ENCODE results near the gene SEC62. TPM values are rescaled to one million over a fixed set of nuclear protein-coding genes. Genes with fewer than 3 reads are reported as not detected.
A peak's percentile ranks its signal among the peaks of the same experiment; 100 is the strongest.

Gene SEC62
- total and polyA plus RNA-seq, 2 experiments from 2014 or later: 39.4 to 185 TPM

DNA sequence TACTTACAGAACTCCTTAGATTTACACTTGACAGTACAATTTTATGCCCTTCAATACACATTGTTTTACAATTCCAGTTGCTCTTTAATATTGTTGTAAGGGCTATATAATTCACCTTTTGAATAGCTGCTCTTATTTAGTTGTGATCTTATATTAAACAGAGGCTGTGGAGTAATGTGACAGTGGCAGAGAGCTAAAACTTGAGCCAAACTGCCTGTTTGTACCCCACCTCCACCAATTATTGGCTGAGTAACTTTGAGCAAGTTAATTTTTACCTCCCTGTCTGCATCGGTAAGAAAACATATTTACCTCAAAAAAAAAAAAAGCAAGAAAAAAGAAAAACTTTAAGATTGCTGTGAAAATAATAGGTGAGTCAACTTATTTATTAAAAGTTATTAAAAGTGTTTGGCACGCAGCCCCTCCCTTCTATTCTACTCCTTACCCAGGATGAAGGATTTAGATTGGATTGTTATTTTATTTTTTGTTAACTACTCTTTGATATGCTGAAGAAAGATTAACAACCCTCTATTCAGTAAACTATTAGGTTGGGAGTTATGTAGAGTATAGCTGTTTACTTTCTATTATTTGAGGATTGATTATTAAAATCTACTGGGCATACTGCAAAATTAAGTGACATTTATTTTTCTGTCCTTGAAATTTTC, 1.7 kb downstream of the SEC62 start:
- DNase-seq: no peak
- peak overlapping the region; percentile 95 for H3K9ac ChIP-seq

DNA sequence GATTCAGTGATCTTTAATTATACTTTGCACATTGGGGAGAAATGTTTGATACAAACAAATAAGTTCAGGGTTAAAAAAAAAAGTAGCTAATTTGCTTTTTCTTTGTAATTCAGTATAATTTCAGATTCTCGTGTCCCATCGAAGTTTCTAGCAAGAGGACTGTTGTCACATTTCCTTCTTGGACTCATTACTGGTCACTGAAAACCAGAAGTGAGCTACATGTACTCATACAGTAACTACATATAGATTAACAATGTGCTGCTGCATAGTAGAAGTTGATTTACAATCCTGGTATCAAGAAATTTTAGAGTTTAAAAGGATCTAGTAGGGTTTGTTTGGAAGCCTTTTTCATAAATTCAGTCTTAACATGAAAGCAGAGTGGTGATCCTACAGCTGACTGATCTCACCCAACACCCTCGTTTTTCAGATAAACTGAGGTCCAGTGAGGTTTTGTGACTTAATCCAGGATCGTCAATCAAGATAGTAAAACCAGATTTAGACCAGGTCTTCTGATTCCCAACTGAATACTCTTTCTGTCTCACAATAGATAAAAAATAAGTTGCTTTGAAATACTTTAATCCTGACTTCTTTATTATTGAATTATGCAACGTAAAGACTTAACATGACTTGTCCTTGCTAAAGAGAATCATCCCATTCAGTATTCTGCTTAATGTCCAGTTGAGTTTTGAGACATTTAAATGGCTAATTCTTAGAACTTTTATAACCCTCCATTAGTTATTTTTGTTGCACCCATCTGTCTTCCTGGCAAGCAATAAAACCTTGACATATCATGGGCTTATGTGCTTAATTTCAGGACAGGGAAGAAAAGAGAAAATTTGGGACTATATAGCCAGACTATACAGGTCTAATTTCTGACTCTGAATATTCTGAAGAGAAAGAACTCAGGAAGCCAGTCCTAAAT, 2.8 kb downstream of the SEC62 start:
- no peak overlapping the region for H3K27ac ChIP-seq
- WGBS, 2 experiments (ENCODE audit: low coverage in 1 of 2, low lambda C conversion rate in 2 of 2, missing lambda C conversion rate in 2 of 2): 35 to 45% methylated on average over 5 of the region's 5 CpGs
- no peaks in the 10 kb centered on the region for H3K9me2 ChIP-seq (ENCODE audit: insufficient read depth)
- H3K4me1 ChIP-seq (ENCODE audit: insufficient read depth): peaks cover 18% of the 10 kb centered on the region
- H2AFZ ChIP-seq: no peak overlapping the region
- DNase-seq: no peak
- no peaks in the 10 kb centered on the region for H3K9me3 ChIP-seq (ENCODE audit: low read depth)
- H3K4me2 ChIP-seq (ENCODE audit: unreplicated experiment): peak overlapping the region; percentile 100
- TF ChIP-seq EZH2 (IDR thresholded peaks at IDR 0.05; ENCODE audit: insufficient read depth, poor library complexity, severe bottlenecking): no peak
- TF ChIP-seq EZH2phosphoT487 (IDR thresholded peaks at IDR 0.05; ENCODE audit: insufficient read depth, low read depth): no peak
- peak overlapping the region; percentile 95 for H3K9ac ChIP-seq
- H3K4me3 ChIP-seq: peak overlapping the region; percentile 92
- H3K36me3 ChIP-seq (ENCODE audit: low read depth): no peaks in the 10 kb centered on the region
- in situ Hi-C loops (cut with MboI): no loop called here
- no peaks in the 10 kb centered on the region for H3K27me3 ChIP-seq (replicated peaks; ENCODE audit: insufficient read depth)
- peaks cover 17% of the 10 kb centered on the region; the same call in 1 of the 2 replicates for H4K20me1 ChIP-seq (ENCODE audit: insufficient read depth)
- H3K79me2 ChIP-seq (ENCODE audit: insufficient read depth): peaks cover 84% of the 10 kb centered on the region
- H3F3A ChIP-seq (ENCODE audit: insufficient read depth): no peaks in the 10 kb centered on the region; the same call in 1 of the 2 replicates

More for the DNA sequence above, 1.7 kb downstream of the SEC62 start:
- TF ChIP-seq EZH2 (IDR thresholded peaks at IDR 0.05; ENCODE audit: insufficient read depth, poor library complexity, severe bottlenecking) (no peak), EZH2phosphoT487 (IDR thresholded peaks at IDR 0.05; ENCODE audit: insufficient read depth, low read depth) (no peak)
- in situ Hi-C loops (cut with MboI): no loop called here
- Histone ChIP-seq H4K20me1 (ENCODE audit: insufficient read depth) (peaks cover 14% of the 10 kb centered on the region; the same call in 1 of the 2 replicates), H3K9me2 (ENCODE audit: insufficient read depth) (no peaks in the 10 kb centered on the region), H3K79me2 (ENCODE audit: insufficient read depth) (peaks cover 73% of the 10 kb centered on the region), H3K4me2 (ENCODE audit: unreplicated experiment) (peak overlapping the region; percentile 100), H3K27me3 (replicated peaks; ENCODE audit: insufficient read depth) (no peaks in the 10 kb centered on the region), H3K4me3 (peak overlapping the region; percentile 92), H3K27ac (peak overlapping the region; percentile 86; the same call in 1 of the 2 replicates), H3K36me3 (ENCODE audit: low read depth) (no peaks in the 10 kb centered on the region), H2AFZ (no peak overlapping the region), H3F3A (ENCODE audit: insufficient read depth) (no peaks in the 10 kb centered on the region; the same call in 1 of the 2 replicates), H3K4me1 (ENCODE audit: insufficient read depth) (peaks cover 18% of the 10 kb centered on the region), H3K9me3 (ENCODE audit: low read depth) (no peaks in the 10 kb centered on the region)
- 26 to 29% methylated on average over 2 of the region's 2 CpGs for WGBS, 2 experiments (ENCODE audit: low coverage in 1 of 2, low lambda C conversion rate in 2 of 2, missing lambda C conversion rate in 2 of 2)

DNA sequence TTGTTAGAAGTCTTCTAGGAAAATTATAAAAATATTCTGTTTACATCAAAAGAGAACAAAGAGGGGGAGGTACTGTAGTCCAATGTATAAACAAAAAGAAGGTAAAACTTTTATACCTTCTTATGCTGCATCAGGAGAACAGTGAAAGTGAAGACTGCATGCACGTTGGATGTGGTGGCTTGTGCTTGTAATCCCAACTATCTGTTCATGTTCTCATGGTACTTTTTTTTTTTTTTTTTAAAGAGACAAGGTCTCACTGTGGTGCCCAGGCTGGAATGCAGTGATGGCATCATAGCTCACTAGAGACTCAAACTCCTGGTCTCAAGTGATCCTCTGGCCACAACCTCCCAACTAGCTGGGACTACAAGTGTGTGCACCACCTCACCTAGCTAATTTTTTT, 4.2 kb downstream of the SEC62 start:
- TF ChIP-seq EZH2 (IDR thresholded peaks at IDR 0.05; ENCODE audit: insufficient read depth, poor library complexity, severe bottlenecking): no peak
- TF ChIP-seq EZH2phosphoT487 (IDR thresholded peaks at IDR 0.05; ENCODE audit: insufficient read depth, low read depth): no peak
- no peak overlapping the region for H3K4me3 ChIP-seq
- peaks cover 17% of the 10 kb centered on the region; the same call in 1 of the 2 replicates for H4K20me1 ChIP-seq (ENCODE audit: insufficient read depth)
- H3K79me2 ChIP-seq (ENCODE audit: insufficient read depth): peaks cover 98% of the 10 kb centered on the region
- no peaks in the 10 kb centered on the region; the same call in 1 of the 2 replicates for H3F3A ChIP-seq (ENCODE audit: insufficient read depth)
- H3K27ac ChIP-seq: no peak overlapping the region
- no peak overlapping the region for H2AFZ ChIP-seq
- WGBS, 2 experiments (ENCODE audit: low coverage in 1 of 2, low lambda C conversion rate in 2 of 2, missing lambda C conversion rate in 2 of 2): 6 to 14% methylated on average over 1 of the region's 1 CpG
- no peaks in the 10 kb centered on the region for H3K9me2 ChIP-seq (ENCODE audit: insufficient read depth)
- H3K4me2 ChIP-seq (ENCODE audit: unreplicated experiment): peak overlapping the region; percentile 18
- peaks cover 18% of the 10 kb centered on the region for H3K4me1 ChIP-seq (ENCODE audit: insufficient read depth)
- DNase-seq: no peak
- no peak overlapping the region for H3K9ac ChIP-seq
- in situ Hi-C loops (cut with MboI): no loop called here
- H3K36me3 ChIP-seq (ENCODE audit: low read depth): 0 out of 2 replicates have a peak, but pooled peaks cover 6% of the 10 kb centered on the region
- H3K27me3 ChIP-seq (replicated peaks; ENCODE audit: insufficient read depth): no peaks in the 10 kb centered on the region
- no peaks in the 10 kb centered on the region for H3K9me3 ChIP-seq (ENCODE audit: low read depth)

DNA sequence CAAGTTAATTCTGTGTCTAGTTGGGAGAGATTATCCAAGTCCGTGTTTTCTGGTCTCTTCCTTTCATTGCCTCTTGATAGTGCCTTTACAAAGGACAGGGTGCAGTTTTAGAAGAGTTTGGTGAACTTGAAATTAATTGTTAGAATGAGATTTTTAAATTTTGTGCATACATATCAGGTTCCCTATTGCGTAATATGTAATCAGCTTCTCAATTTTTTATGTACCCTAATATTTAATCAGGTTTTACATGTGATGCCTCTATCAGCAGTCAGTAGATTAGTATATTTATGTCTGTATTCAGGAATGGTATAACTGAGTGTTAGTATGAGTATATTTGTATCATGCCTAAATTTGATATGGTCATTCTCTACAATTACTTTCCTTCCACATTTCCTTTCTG, 4.9 kb downstream of the SEC62 start:
- 76 to 77% methylated on average over 2 of the region's 2 CpGs for WGBS, 2 experiments (ENCODE audit: low coverage in 1 of 2, low lambda C conversion rate in 2 of 2, missing lambda C conversion rate in 2 of 2)
- peaks cover 18% of the 10 kb centered on the region for H3K4me1 ChIP-seq (ENCODE audit: insufficient read depth)
- H3K27me3 ChIP-seq (replicated peaks; ENCODE audit: insufficient read depth): no peaks in the 10 kb centered on the region
- TF ChIP-seq EZH2 (IDR thresholded peaks at IDR 0.05; ENCODE audit: insufficient read depth, poor library complexity, severe bottlenecking) (no peak), EZH2phosphoT487 (IDR thresholded peaks at IDR 0.05; ENCODE audit: insufficient read depth, low read depth) (no peak)
- no peak overlapping the region for H3K27ac ChIP-seq
- H2AFZ ChIP-seq: no peak overlapping the region
- no peak overlapping the region for H3K9ac ChIP-seq
- H4K20me1 ChIP-seq (ENCODE audit: insufficient read depth): peaks cover 17% of the 10 kb centered on the region; the same call in 1 of the 2 replicates
- H3K9me3 ChIP-seq (ENCODE audit: low read depth): no peaks in the 10 kb centered on the region
- in situ Hi-C loops (cut with MboI): no loop called here
- no peak overlapping the region for H3K4me2 ChIP-seq (ENCODE audit: unreplicated experiment)
- H3K4me3 ChIP-seq: no peak overlapping the region
- no peaks in the 10 kb centered on the region; the same call in 1 of the 2 replicates for H3F3A ChIP-seq (ENCODE audit: insufficient read depth)
- peaks cover 13% of the 10 kb centered on the region for H3K36me3 ChIP-seq (ENCODE audit: low read depth)
- no peaks in the 10 kb centered on the region for H3K9me2 ChIP-seq (ENCODE audit: insufficient read depth)
- peaks cover 99% of the 10 kb centered on the region for H3K79me2 ChIP-seq (ENCODE audit: insufficient read depth)
- DNase-seq: no peak
